ENCODE data around the gene INKA1.
"Not testable (repeated sequence)": the region's sequence is repeated elsewhere in the genome, so short reads cannot be mapped to it uniquely, and the experiment has no call there.

INKA1 gene

GRCh38 chr3:49807431-49808114 is 4.5 kb downstream of the INKA1 start:
- DNase-seq (ENCODE audit: low read depth), result no peak

DNA sequence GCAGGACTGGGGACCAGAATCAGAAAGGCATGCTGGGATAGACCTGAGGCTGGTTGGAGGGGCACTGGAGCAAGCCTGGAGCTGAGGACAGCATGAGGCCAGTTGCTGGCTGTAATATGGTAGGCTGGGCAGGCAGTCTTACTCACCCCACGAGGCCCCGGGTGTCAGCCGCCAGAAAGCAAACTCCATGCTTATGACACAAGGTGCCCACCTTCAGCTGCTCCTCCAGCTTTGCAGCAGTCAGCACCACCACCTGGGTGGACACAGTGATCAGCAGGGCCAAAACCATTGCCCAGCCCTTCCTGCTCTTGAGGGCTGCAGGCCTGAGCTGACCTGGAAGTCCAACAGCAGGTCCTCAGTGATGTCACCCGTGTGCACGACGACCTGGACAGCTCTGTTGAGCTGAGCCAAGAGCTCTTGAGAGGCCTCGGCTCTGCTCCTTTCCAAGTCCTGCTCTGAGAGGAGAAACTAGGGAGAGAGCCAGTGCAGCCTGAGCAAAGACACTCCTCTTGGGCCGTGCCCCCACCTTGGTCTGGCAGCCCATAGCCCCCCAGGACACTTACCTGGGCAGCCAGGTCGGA is 9.9 kb downstream of the INKA1 start:
- DNase-seq (ENCODE audit: low read depth), result no peak

DNA sequence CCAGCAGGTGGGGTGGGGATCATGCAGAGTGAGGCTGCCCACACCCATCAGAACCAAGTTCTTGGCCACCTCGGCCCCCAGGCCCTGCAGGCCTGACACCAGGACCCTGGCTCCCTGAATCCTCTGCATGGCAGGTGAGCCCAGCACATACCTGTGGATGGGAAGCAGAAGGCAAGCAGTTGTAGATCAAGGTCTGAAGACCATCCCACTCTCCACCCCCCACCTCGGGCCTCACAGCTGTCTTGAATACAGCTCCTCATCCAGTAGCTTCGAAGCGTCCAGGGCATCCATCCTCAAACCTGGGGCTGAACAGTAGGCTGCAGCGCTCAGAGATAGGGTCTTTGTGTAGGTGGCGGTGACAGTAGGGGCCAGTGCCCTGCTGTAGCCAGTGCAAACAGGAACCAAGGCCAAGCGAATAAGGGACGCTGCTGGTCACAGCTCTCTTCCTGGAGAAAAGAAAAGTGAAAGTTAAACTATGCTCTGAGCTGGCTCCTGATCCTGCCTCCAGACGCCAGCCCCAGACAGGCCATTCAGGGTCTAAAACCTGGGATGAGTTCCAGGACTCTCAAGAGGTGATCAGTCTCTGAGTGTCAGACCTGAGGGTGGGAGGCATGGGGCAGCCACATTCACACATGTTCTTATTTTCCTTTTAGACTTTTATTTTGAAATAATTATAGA is 10.6 kb downstream of the INKA1 start, which contains the start of gene UBA7:
TSS of gene UBA7 (minus strand) at position 457 of the 678 bp plus-strand sequence. CDS start at position 291, 166 bp downstream.
- peak; percentile 58 for DNase-seq (ENCODE audit: low read depth)

- DNase-seq (ENCODE audit: low read depth), result not testable (repeated sequence)
These were observed 20.1 kb downstream of the INKA1 start for GRCh38 chr3:49823131-49823530.

DNA sequence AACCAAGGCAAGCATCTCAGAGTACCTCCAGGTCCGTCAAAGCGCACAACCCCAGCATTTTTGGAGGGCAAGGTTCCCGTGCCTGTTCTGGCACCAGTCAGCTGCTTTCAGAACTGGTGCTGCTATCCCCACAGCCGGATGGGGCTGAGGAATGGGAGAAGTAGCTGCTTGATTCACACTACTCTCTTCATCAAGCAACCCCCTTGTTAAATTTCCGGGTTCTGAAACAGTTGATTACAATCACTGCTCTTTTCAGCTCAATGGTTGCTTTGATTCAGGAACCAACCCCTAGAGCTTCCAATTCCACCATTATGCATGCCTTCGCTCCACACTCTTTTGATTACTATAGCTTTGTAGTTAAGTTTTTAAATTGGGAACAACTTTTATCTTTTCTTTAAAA is 23.0 kb downstream of the INKA1 start:
- no peak for DNase-seq (ENCODE audit: low read depth)

- DNase-seq (ENCODE audit: low read depth), result no peak
These were observed 28.3 kb downstream of the INKA1 start for GRCh38 chr3:49831341-49831740.

- peak; percentile 70 for DNase-seq (ENCODE audit: low read depth)
These were observed 36.2 kb downstream of the INKA1 start for GRCh38 chr3:49839193-49839809.

DNA sequence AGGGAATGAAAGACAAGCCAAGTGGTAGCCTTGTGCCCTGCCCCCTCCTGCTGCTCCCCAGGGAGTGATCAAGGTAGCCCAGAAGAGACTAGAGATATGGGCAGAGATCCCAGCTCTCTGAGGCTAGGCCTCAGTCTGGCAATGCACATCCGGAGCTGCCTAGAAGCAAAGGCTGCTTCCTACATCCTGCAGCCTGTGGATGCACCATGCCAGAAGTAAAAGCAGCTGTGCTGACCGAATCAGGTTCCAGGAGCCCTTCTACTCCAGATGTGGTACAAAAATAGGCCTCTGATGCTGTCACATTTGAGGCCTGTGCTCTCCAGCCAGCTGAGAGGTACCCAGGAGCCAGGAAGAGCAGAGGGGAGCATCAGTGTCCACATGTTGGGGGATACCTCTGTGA is 37.3 kb downstream of the INKA1 start:
- no peak for DNase-seq (ENCODE audit: low read depth)

DNA sequence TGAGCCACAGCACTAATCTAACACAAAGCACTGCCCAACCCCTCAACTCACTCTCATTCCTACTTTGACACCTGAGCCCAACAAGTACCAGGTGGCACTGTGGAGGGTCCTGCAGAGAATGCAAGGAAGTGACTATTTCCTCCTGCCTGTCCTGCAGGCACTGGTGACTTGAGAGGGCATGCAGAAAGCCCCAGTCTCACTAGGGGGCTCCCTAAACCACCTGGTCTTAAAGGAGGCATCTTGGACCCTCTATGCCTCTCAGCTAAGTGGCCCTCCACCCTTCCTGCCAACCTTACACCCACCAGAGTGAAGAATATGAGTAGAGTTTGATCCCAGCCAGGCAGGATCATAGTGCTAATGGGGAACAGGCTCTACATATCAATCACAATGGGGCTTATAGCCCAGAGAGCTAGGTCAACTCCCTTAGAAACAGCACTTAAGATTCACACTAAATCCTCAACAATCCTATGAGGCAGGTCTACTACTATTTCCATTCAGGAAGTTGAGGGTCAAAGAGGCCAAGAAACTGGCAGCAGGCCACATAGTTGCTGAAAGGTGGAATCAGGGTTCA is 38.1 kb downstream of the INKA1 start:
- no peak for DNase-seq (ENCODE audit: low read depth)

- no peak for DNase-seq (ENCODE audit: low read depth)
These were observed 38.7 kb downstream of the INKA1 start for GRCh38 chr3:49841806-49842205.

DNA sequence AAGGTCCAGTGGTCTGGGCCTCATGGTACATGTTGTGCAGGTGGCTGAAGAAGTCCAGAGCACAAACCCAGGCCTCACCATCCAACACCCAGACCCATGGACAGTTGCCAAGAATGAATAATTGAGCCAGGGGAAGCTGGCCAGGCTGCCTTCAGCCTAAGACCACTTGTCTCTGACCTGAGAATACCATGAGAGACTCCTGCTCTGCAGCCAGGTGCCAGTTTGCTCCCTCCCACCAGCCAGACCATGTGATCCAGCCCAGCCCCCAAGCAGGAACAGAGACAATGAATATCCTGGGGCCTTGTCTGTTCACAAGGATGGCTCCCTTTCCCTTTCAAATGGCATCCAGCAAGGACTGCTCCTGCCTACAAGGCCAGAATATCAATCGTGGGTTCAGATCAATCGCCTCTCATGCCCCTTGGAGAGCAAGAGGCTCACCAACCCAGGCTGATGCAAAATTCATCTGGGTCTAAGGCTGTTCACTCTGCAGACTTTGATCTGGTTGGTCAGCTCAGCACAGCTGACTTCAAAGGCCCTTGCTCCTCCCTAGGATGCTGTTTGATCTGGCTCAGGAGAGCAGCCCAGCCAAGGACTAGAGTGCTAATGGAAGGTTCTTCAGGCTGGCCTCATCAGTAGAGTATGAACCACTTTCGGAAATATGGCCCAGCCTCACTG is 39.9 kb downstream of the INKA1 start:
- no peak for DNase-seq (ENCODE audit: low read depth)

GRCh38 chr3:49844464-49845183 is 41.6 kb downstream of the INKA1 start:
- DNase-seq (ENCODE audit: low read depth), result no peak

- no peak for DNase-seq (ENCODE audit: low read depth)
These were observed 42.6 kb downstream of the INKA1 start for GRCh38 chr3:49845694-49846093.
